H1 (cell line): ENCODE results near the gene ZNF281. TPM values are rescaled to one million over a fixed set of nuclear protein-coding genes. Genes with fewer than 3 reads are reported as not detected.

Source experiments
- polyA plus RNA-seq, 7 experiments: library from polyadenylated mRNA; depleted of rRNA in 3 of 7; stranded (reverse) in 5 of 7; unstranded in 2 of 7; fragments of >200 nt in 5 of 7; fragments of 200-250 nt in 2 of 7; gene quantifications; 1 replicate in 5 of 7; 2 replicates in 1 of 7; 4 replicates in 1 of 7; pipeline versions ENCODE4 v1.2.1 to v1.2.3, GENCODE V29; 2011 to 2013; ENCODE audit warnings: missing spikeins in 2 of 7, mixed read lengths in 2 of 7
- total RNA-seq: library from RNA; stranded (reverse); fragmentation: NEBNext Ultra II Directional; extraction: Animal tissue kit (Norgen Biotek cat#: 25700); gene quantifications from 2 replicates; pipeline ENCODE4 v1.2.1, GENCODE V29; 2021
- TF ChIP-seq, protein P1 (sequence below): fragments of 300-600 bp; sonication (generic); IDR thresholded peaks from 2 replicates; pipeline ENCODE4 v1.7.1; 2012; ENCODE audit warnings: low read length, moderate library complexity, mild to moderate bottlenecking, inconsistent platforms; ENCODE audit not compliant: insufficient replicate concordance

ZNF281 gene
- total and polyA plus RNA-seq, 2 of the 8 experiments (the other 6 are each of a cell fraction or from before 2014, with no cell fraction given), result 19.5 to 61.4 TPM

DNA sequence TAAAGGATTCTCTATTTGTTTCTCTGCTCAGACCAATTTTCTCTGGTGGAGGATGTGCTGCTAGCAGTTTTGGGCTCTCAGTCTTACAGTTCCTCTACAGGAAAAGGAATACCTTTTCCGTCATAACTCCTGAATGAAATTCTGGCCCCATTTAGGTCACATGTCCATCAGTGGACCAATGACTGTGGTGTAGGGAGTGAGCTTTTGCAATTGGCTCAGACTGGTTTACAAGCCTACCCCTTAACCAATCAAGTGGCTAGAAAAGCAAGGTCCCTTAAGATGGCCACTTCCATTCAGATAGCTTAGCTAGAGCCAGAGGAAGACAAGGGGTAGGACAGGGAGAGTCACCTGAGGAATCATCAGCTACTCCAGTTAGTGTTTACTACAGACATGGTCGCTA, 16.4 kb upstream of the ZNF281 start (continued):
- TF ChIP-seq, protein P1, sequence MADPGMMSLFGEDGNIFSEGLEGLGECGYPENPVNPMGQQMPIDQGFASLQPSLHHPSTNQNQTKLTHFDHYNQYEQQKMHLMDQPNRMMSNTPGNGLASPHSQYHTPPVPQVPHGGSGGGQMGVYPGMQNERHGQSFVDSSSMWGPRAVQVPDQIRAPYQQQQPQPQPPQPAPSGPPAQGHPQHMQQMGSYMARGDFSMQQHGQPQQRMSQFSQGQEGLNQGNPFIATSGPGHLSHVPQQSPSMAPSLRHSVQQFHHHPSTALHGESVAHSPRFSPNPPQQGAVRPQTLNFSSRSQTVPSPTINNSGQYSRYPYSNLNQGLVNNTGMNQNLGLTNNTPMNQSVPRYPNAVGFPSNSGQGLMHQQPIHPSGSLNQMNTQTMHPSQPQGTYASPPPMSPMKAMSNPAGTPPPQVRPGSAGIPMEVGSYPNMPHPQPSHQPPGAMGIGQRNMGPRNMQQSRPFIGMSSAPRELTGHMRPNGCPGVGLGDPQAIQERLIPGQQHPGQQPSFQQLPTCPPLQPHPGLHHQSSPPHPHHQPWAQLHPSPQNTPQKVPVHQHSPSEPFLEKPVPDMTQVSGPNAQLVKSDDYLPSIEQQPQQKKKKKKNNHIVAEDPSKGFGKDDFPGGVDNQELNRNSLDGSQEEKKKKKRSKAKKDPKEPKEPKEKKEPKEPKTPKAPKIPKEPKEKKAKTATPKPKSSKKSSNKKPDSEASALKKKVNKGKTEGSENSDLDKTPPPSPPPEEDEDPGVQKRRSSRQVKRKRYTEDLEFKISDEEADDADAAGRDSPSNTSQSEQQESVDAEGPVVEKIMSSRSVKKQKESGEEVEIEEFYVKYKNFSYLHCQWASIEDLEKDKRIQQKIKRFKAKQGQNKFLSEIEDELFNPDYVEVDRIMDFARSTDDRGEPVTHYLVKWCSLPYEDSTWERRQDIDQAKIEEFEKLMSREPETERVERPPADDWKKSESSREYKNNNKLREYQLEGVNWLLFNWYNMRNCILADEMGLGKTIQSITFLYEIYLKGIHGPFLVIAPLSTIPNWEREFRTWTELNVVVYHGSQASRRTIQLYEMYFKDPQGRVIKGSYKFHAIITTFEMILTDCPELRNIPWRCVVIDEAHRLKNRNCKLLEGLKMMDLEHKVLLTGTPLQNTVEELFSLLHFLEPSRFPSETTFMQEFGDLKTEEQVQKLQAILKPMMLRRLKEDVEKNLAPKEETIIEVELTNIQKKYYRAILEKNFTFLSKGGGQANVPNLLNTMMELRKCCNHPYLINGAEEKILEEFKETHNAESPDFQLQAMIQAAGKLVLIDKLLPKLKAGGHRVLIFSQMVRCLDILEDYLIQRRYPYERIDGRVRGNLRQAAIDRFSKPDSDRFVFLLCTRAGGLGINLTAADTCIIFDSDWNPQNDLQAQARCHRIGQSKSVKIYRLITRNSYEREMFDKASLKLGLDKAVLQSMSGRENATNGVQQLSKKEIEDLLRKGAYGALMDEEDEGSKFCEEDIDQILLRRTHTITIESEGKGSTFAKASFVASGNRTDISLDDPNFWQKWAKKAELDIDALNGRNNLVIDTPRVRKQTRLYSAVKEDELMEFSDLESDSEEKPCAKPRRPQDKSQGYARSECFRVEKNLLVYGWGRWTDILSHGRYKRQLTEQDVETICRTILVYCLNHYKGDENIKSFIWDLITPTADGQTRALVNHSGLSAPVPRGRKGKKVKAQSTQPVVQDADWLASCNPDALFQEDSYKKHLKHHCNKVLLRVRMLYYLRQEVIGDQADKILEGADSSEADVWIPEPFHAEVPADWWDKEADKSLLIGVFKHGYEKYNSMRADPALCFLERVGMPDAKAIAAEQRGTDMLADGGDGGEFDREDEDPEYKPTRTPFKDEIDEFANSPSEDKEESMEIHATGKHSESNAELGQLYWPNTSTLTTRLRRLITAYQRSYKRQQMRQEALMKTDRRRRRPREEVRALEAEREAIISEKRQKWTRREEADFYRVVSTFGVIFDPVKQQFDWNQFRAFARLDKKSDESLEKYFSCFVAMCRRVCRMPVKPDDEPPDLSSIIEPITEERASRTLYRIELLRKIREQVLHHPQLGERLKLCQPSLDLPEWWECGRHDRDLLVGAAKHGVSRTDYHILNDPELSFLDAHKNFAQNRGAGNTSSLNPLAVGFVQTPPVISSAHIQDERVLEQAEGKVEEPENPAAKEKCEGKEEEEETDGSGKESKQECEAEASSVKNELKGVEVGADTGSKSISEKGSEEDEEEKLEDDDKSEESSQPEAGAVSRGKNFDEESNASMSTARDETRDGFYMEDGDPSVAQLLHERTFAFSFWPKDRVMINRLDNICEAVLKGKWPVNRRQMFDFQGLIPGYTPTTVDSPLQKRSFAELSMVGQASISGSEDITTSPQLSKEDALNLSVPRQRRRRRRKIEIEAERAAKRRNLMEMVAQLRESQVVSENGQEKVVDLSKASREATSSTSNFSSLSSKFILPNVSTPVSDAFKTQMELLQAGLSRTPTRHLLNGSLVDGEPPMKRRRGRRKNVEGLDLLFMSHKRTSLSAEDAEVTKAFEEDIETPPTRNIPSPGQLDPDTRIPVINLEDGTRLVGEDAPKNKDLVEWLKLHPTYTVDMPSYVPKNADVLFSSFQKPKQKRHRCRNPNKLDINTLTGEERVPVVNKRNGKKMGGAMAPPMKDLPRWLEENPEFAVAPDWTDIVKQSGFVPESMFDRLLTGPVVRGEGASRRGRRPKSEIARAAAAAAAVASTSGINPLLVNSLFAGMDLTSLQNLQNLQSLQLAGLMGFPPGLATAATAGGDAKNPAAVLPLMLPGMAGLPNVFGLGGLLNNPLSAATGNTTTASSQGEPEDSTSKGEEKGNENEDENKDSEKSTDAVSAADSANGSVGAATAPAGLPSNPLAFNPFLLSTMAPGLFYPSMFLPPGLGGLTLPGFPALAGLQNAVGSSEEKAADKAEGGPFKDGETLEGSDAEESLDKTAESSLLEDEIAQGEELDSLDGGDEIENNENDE, result no peak
